Measurements from ENCODE around the gene PRR18.
A peak's percentile ranks its signal among the peaks of the same experiment; 100 is the strongest.
"Not testable (repeated sequence)": the region's sequence is repeated elsewhere in the genome, so short reads cannot be mapped to it uniquely, and the experiment has no call there.

Gene PRR18, protein sequence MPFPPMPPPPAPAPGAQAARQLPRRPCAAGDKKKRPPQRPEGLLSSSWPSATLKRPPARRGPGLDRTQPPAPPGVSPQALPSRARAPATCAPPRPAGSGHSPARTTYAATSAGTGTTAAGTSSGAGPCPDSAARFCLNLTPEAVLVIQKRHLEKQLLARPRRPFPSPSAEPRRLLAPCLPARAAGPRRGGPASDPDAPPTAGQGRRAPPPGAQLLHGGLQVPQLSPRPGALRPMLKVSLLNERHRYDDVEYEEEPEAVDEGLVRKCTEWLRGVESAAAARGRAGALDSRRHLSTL

DNA sequence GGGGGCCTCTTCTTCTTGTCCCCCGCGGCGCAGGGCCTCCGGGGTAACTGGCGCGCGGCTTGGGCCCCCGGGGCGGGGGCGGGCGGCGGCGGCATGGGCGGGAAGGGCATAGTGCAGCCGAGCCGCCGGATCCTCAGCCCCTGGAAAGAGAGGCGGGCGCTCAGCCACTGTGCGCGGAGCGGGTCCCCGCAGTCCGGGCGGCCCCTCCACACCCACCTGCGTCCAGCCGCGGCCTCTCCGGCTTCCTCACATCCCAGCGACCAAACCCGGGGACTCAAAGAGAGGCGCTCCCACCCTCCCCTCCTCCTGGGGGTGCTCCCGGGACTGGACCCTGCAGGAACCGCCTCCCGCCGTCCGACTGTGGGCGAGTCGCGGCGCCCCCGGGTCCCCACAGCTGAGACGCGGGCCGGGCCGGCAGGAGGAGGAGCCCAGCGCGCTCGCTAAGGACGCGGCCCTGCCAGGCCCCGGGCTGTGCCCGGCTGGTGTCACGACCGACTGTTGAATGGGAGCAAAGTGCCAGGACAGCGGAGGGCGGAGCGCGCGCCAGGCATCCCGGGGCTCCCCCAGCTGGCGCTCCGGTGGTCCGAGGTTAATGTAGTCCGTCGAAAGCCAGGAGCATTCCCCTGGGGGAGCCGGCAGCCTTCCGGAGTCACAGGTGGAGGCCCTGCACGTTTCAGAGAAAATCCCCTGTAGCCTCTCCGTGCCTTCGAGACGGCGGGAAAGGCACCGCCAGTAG lies at the start of gene PRR18:
PRR18 (minus strand) TSS at position 360 of the 736 bp plus-strand sequence; CDS start at position 110, 250 bp downstream.
- no peak for DNase-seq (ENCODE audit: low read depth)

DNA sequence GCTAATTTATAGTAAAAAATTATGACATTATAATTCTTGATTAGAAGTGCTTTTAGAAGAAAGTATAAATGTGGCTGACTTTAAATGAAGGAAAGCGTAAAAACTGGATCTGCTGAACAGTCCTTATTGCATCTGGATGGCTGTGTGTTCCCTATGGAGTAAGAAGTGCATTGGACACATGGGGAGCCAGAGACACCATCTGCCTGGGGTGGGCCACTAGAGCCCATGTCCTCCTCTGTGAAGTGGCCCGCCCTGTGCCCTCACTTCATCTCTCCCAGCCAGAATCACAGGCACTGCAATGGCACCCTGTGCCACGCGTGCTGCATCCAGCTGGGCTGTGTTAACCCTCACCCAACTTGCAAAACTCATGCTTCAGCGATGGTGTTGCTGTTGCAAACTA lies 47.4 kb upstream of the PRR18 start:
- DNase-seq (ENCODE audit: low read depth) = no peak

GRCh38 chr6:166354965-166355364 lies 46.8 kb upstream of the PRR18 start:
- no peak for DNase-seq (ENCODE audit: low read depth)

DNA sequence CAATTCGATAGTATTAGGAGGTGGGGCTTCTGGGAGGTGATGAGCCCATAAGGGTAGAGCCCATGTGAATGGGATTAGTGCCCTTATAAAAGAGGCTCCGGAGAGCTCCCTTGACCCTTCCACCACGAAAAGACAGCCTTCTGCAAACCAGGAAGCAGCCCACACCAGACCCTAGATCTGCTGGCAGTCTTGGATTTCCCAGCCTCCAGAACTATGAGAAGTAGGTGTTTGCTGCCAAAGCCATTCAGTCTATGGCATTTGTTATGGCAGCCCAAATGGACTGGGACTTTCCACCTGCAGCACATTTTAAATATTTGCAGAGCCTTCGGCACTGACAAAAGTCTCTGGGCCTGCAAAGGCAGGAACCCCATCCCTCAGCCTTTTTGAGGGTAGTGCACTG lies 46.0 kb upstream of the PRR18 start:
- DNase-seq (ENCODE audit: low read depth) = no peak

DNA sequence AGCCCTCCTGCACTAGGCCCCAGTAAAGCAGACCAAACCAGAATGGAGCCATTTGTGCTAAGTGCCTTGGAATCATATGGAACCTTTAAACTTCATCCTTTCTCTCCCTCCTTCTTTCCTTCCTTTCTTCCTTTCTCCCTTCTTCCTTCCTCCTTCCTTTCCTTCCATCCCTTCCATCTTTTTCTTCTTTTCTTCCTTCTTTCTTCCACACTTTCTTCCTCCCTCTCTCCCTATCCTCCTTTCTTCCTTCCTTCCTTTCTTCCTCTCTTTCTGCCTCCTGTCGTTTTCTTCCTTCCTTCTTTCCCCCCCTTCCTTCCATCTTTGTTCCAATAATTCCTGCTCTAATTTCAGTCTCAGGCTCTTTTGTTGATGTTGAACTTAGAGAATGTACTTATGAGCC lies 45.3 kb upstream of the PRR18 start:
- no peak for DNase-seq (ENCODE audit: low read depth)

- no peak for DNase-seq (ENCODE audit: low read depth)
Measured at GRCh38 chr6:166352923-166353322, 44.7 kb upstream of the PRR18 start.

GRCh38 chr6:166351715-166352285 lies 43.6 kb upstream of the PRR18 start:
- DNase-seq (ENCODE audit: low read depth) = no peak

DNA sequence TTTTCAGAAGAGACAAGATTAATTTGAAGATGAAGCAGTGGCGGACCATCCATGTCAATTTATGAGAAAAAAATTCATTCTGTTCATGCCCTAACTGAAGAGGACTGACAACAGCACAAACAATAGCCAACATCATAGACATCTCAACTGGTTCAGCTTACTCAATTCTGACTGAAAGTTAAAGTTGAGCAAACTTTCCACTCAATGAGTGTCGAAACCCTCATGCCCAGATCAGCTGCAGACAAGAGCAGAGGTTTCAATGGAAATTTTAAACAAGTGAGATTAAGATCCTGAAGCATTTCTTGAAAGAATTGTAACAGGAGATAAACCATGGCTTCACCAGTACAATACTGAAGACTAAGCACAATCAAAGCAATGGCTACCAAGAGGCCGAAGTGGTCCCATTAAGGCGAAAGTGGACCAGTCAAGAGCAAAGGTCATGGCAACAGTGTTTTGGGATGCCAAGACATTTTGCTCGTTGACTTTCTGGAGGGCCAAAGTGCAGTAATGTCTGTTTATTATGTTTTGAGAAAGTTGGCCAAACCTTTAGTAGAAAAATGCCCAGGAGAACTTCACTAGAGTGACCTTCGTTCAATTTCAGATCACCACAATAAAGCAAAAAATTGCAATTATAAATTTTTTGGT lies 40.2 kb upstream of the PRR18 start:
- no peak for DNase-seq (ENCODE audit: low read depth)

DNA sequence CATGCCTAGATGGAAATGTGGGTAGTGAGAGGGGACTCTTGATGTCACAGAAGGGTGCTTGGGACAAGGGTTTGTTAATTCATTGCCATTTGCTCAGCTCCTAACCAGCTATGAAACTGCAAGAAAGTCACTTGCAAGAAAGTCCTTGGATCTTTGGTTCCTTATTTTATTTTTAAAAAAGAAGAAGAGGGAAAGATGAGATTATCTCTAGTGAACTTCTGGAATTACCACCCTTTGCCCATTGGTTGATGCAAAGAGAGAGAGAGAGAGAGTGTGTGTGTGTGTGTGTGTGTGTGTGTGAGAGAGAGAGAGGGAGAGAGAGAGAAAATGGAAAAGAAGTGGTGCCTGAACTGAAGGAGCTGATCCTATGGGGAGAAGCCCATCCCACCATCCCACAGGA lies 38.8 kb upstream of the PRR18 start:
- no peak for DNase-seq (ENCODE audit: low read depth)

- no peak for DNase-seq (ENCODE audit: low read depth)
Measured at GRCh38 chr6:166346449-166346848, 38.3 kb upstream of the PRR18 start.

- not testable (repeated sequence) for DNase-seq (ENCODE audit: low read depth)
Measured at GRCh38 chr6:166345672-166346071, 37.5 kb upstream of the PRR18 start.

DNA sequence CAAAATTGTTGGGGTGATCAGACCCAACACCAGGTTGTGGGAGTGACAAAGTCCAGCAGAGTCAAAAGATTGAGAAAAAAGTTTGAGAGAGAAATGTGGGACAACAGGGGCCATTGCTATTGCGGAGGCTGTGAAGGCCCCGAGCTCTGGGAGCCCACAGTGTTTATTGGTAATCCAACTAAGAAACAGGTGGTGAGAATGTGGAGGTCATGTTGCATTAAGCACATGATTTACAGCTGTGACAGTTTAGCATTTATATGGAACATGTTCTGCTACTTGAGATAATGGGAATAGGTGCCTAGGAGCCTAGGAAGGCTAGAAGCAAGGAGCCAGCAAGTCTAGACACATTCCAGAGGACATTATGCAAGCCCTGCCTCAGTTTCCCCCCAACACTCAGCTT lies 36.7 kb upstream of the PRR18 start:
- DNase-seq (ENCODE audit: low read depth) = not testable (repeated sequence)

DNA sequence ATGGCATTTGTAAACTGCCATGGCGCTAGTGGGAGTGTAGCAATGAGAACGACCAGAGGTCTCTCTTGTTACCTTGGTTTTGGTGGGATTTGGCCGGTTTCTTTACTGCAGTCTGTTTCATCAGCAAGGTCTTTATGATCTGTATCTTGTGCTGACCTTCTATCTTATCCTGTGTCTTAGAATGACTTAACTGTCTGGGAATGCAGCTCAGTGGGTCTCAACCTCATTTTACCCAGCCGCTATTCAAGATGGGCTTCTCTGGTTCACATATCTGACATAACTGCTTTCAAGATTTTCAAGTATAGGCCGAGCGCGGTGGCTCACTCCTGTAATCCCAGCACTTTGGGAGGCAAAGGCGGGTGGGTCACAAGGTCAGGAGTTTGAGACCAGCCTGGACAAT lies 36.0 kb upstream of the PRR18 start:
- DNase-seq (ENCODE audit: low read depth) = no peak

GRCh38 chr6:166343150-166343487 lies 34.9 kb upstream of the PRR18 start:
- no peak for DNase-seq (ENCODE audit: low read depth)

DNA sequence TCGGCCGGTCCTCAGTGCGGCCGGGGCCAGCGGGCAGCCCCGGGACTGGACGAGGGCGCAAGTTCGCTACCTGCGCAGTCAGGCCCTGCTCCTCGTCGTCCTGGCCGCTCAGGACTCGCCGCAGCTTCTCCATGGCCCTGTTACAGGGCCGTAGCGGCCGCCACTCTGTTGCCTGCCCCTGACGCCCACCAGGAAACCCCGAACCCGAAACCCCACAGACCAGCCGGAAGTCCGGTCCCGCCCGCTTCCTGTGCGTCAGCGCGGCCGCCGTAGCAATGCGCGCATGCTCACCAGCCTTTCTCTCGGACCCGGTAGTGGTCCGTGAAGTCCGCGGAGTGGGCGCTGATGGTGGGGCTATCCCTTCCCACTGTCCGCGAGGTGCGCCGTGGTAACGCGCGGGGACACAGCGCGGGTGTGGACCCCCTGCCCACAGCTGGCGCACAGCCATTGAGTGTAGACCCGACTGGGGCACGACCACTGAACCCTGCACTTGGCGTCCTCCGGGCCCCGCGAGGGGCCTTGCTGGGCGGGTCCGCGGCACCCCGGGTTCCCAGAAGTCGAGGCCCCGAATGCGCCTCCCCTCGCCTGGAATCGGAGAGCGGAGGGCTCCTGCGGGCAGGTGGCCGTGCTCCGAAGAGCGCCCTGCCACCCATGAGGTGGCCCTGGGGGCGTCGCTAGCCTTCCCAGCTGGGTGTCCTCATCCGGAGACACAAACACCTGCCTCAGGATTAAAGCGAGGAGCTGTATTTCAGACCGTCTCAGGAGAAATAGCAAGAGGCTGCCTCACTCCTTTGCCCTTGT lies 34.4 kb upstream of the PRR18 start, which contains the start of gene SFT2D1:
SFT2D1 (minus strand) TSS at position 197 of the 801 bp plus-strand sequence; CDS start at position 133, 64 bp downstream.
- DNase-seq (ENCODE audit: low read depth) = peak; percentile 55

DNA sequence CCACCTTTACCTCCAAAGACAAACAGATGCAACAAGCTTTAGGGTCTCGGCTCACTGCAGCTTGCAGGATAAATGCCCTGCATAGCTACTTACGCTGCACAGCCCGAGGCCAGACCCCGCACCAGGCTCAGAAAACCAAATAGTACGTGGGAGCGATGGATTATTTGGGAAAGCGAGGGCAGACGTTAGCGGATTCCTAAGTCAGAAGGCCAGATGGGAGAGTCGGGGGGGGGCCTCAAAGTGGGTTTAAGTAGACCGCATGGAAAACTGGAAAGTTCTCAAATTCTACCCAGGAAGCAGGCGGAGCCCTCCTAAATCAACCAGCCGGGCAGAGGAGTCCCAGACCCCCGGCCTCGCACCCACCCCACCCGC lies 33.8 kb upstream of the PRR18 start:
- no peak for DNase-seq (ENCODE audit: low read depth)

DNA sequence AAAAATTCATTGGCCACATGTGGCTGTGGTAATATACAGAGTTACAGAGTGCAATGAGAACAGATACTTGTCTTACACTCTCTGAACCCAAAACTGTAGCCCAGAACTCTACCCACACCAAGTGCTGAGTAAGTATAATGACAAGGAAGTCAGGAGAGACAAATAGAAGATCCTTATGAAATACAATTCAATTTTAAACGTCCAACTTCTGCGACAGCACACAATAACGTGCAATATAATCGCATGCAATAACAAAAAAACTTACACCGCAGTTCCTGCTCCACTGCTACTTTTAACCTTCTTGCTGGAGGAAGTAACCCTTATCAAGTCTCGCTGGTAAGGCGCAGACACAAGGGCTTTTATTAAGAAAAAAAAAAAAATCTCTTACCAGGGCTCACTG lies 33.3 kb upstream of the PRR18 start:
- DNase-seq (ENCODE audit: low read depth) = no peak

DNA sequence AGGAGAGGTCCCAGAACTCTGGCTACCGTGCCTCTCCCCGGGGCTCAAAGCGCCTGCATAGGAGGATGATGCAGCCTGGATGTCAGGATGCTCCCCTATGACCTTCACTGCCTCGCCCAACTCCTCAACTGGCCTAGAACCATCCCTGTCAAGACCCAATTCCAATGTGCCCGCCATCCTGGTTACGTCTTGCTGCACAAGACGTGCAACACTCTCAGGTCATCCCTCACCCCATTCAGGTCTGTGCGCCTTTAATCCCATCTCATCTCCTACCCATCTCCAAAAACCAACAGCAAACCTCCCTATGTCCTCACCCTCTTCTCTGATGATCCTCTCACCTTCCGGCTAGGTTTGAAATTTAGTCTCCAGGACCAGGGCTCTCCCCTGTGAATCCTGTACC lies 30.7 kb upstream of the PRR18 start:
- no peak for DNase-seq (ENCODE audit: low read depth)

DNA sequence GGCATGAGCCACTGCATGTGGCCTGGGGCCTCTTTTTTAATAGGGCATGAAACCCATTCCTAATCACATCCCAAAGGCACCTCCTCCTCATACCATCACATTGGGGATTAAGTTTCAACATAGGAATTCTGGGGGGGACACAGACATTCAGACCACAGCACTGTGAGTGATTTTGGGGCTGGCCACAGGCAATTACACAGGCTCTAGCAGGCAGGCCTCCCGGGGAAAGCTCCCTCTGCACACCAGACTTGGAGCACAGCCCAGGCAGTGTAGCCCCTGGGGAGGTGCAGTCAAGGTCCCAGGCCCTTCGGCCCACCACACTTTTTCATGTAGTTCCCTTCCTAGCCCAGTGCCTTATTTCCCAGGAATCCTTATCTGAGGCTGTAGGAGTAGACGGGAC lies 28.7 kb upstream of the PRR18 start:
- DNase-seq (ENCODE audit: low read depth) = no peak

- DNase-seq (ENCODE audit: low read depth) = no peak
Measured at GRCh38 chr6:166335378-166336302, 27.4 kb upstream of the PRR18 start.

DNA sequence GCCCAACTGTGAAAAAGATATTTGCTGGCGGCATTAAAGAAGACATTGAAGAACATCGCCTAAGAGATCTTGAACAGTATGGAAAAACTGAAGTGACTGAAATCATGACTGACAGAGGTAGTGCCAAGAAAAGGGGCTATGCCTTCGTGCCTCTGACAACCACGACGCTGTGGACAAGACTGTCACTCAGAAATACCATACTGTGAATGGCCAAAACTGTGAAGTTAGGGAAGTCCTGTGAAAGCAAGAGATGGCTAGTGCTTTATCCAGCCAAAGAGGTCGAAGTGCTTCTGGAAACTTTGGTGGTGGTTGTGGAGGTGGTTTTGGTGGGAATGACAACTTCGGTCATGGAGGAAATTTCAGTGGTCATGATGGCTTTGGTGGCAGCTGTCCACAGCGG lies 26.7 kb upstream of the PRR18 start:
- DNase-seq (ENCODE audit: low read depth) = no peak

Data from activated T-helper 1 cell treated with Interleukin-2 at 50 U/mL for 16 hours (primary cell).